Activated T-cell treated with anti-CD3 and anti-CD28 coated beads, Interleukin-2, amount 50 U/mL, for 4 hours (primary cell): ENCODE measurements around the gene GGT6. TPM values are rescaled to one million over a fixed set of nuclear protein-coding genes. Genes with fewer than 3 reads are reported as not detected.
"Not testable (repeated sequence)": the region's sequence is repeated elsewhere in the genome, so short reads cannot be mapped to it uniquely, and the experiment has no call there.

Experiments used
- ATAC-seq, 2 donors: fragments of 200-7000 bp; cut with Tn5 transposase; one replicate each; pipeline ENCODE4 v1.10.0; 2021
- DNase-seq: peaks from one replicate; pipeline ENCODE4 v3.0.0-alpha.2; 2020
- H3K27me3 Mint-ChIP-seq: one replicate; pipeline ENCODE4 v1.8.0; 2021; ENCODE audit warnings: low read depth, mixed read lengths
- H3K36me3 Mint-ChIP-seq: one replicate; pipeline ENCODE4 v1.8.0; 2022; ENCODE audit warnings: mixed read lengths; ENCODE audit not compliant: insufficient read depth
- H3K4me1 Mint-ChIP-seq: one replicate; pipeline ENCODE4 v1.8.0; 2021; ENCODE audit warnings: low read depth, mixed read lengths
- H3K4me3 Mint-ChIP-seq: one replicate; pipeline ENCODE4 v1.8.0; 2021; ENCODE audit warnings: mild to moderate bottlenecking, moderate library complexity, mixed read lengths
- H3K9me3 Mint-ChIP-seq: one replicate; pipeline ENCODE4 v1.8.0; 2021; ENCODE audit warnings: mixed read lengths
- total RNA-seq, 3 donors: library from RNA; stranded (reverse); gene quantifications; one replicate each; pipeline ENCODE4 v1.2.1, GENCODE V29; 2021

The GGT6 gene, protein sequence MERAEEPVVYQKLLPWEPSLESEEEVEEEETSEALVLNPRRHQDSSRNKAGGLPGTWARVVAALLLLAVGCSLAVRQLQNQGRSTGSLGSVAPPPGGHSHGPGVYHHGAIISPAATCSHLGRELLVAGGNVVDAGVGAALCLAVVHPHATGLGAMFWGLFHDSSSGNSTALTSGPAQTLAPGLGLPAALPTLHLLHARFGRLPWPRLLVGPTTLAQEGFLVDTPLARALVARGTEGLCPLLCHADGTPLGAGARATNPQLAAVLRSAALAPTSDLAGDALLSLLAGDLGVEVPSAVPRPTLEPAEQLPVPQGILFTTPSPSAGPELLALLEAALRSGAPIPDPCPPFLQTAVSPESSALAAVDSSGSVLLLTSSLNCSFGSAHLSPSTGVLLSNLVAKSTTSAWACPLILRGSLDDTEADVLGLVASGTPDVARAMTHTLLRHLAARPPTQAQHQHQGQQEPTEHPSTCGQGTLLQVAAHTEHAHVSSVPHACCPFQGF
- not detected for total RNA-seq

- Mint-ChIP-seq H3K36me3 (no peaks in the 10 kb centered on the region), H3K4me3 (no peak within 1 kb of the TSS), H3K27me3 (no peaks in the 10 kb centered on the region), H3K4me1 (peaks cover 33% of the 10 kb centered on the region), H3K9me3 (no peaks in the 10 kb centered on the region)
- no peak for ATAC-seq
- no peak for DNase-seq
These were observed at the start of gene GGT6 for GRCh38 chr17:4560421-4560820. Gene GGT6, minus strand, starts transcription at chr17:4560577. Its CDS starts 56 bp downstream, at chr17:4560521.

DNA sequence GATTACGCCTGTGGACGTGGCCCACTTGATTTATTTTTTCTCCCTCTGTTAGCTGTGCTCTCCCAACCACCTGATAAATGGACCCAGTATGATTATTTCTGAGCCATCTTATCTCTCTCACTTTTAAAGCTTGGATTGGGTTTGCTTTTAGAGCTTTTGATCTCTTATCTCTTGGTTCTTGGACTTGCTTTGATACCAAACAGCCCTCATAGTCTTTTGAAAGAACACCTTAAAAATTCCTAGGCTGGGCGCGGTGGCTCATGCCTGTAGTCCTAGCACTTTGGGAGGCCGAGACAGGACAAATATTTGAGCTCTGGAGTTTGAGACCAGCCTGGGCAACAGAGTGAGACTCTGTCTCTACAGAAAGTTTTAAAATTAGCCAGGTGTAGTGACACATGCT lies 49.8 kb upstream of the GGT6 start:
- Mint-ChIP-seq H3K9me3 (no peaks in the 10 kb centered on the region), H3K36me3 (no peaks in the 10 kb centered on the region), H3K4me1 (no peaks in the 10 kb centered on the region), H3K27me3 (peaks cover 17% of the 10 kb centered on the region), H3K4me3 (no peak overlapping the region)
- DNase-seq (no peak), ATAC-seq (no peak)

- no peak overlapping the region for H3K4me3 Mint-ChIP-seq
- DNase-seq (no peak), ATAC-seq (no peak)
- no peaks in the 10 kb centered on the region for H3K36me3 Mint-ChIP-seq
- H3K27me3 Mint-ChIP-seq: peaks cover 17% of the 10 kb centered on the region
- H3K4me1 Mint-ChIP-seq: no peaks in the 10 kb centered on the region
- no peaks in the 10 kb centered on the region for H3K9me3 Mint-ChIP-seq
These were observed 49.4 kb upstream of the GGT6 start for GRCh38 chr17:4609761-4610160.

GRCh38 chr17:4607773-4608187 lies 47.4 kb upstream of the GGT6 start:
- Mint-ChIP-seq H3K36me3 (no peaks in the 10 kb centered on the region), H3K9me3 (no peaks in the 10 kb centered on the region), H3K4me3 (no peak overlapping the region), H3K27me3 (peaks cover 17% of the 10 kb centered on the region), H3K4me1 (no peaks in the 10 kb centered on the region)
- ATAC-seq (no peak), DNase-seq (no peak)

- Mint-ChIP-seq H3K4me3 (no peak overlapping the region), H3K9me3 (no peaks in the 10 kb centered on the region), H3K4me1 (no peaks in the 10 kb centered on the region), H3K36me3 (no peaks in the 10 kb centered on the region), H3K27me3 (peaks cover 17% of the 10 kb centered on the region)
- no peak for DNase-seq
- ATAC-seq: no peak
These were observed 46.9 kb upstream of the GGT6 start for GRCh38 chr17:4607261-4607741.

- DNase-seq: no peak
- Mint-ChIP-seq H3K4me3 (no peak overlapping the region), H3K9me3 (no peaks in the 10 kb centered on the region), H3K4me1 (no peaks in the 10 kb centered on the region), H3K27me3 (peaks cover 17% of the 10 kb centered on the region), H3K36me3 (no peaks in the 10 kb centered on the region)
- peak in 1 of 2 donors; percentile 25 for ATAC-seq
These were observed 45.4 kb upstream of the GGT6 start for GRCh38 chr17:4605826-4606225.

DNA sequence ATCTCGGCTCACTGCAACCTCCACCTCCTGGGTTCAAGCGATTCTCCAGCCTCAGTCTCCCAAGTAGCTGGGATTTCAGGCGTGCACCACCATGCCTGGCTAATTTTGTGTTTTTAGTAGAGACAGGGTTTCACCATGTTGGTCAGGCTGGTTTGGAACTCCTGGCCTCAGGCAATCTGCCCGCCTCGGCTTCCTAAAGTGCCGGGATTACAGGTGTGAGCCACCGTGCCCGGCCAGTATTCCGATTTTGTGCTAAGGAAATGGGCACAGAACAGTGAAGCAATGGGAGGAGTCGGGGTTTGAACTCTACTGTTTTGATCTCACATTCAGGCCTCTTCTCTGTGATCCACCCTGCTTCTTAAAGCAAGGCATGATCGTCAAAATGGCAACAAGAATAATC lies 44.4 kb upstream of the GGT6 start:
- H3K36me3 Mint-ChIP-seq, H3K4me3 Mint-ChIP-seq, ATAC-seq, H3K4me1 Mint-ChIP-seq, DNase-seq, H3K9me3 Mint-ChIP-seq: not testable (repeated sequence)
- H3K27me3 Mint-ChIP-seq: peaks cover 18% of the 10 kb centered on the region

DNA sequence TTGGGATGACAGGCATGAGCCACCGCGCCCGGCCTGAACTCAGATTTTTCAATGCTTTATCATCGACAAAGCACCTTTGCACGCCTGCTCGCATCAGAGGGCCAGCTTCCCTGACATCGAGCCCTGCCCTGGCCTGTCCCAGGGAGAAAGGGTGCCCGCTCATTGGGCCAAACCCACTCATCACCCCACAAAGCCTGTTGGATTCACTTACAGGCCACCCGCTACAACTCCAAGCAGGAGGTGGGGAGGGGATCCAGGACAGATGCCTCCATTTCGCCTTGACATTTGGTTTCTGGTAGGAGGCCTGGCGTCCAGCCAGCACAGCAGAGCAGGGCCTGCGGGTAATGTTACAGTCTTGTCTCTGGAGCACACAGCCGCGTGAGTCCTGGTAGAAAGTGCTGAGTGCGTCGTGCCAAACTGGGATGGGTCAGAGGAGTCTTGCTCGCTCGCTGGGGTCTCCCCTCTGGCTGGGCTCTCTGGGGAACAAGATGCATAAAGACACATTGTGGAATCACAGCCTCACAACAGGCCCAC lies 43.8 kb upstream of the GGT6 start:
- Mint-ChIP-seq H3K27me3 (peaks cover 14% of the 10 kb centered on the region), H3K9me3 (no peaks in the 10 kb centered on the region), H3K36me3 (no peaks in the 10 kb centered on the region), H3K4me1 (no peaks in the 10 kb centered on the region), H3K4me3 (no peak overlapping the region)
- no peak for DNase-seq
- no peak for ATAC-seq

- Mint-ChIP-seq H3K36me3 (no peaks in the 10 kb centered on the region), H3K9me3 (no peaks in the 10 kb centered on the region), H3K27me3 (peaks cover 4% of the 10 kb centered on the region), H3K4me3 (no peak overlapping the region), H3K4me1 (no peaks in the 10 kb centered on the region)
- no peak for DNase-seq
- no peak for ATAC-seq
These were observed 41.7 kb upstream of the GGT6 start for GRCh38 chr17:4602041-4602440.

DNA sequence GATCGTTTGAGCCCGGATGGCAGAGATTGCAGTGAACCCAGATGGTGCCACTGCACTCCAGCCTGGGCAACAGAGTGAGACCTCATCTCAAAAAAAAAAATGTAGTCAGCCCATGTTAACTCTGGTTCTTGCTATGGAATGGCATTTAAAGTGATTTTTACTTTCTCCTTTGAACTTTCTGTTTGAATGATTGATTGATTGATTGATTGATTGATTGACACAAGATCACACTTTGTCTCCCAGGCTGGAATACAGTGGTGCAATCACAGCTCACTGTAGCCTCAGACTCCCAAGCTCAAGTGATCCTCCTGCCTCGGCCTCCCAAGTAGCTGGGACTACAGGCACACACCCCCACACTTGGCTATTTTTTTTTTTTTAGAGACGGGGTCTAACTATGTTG lies 40.9 kb upstream of the GGT6 start:
- ATAC-seq: no peak

DNA sequence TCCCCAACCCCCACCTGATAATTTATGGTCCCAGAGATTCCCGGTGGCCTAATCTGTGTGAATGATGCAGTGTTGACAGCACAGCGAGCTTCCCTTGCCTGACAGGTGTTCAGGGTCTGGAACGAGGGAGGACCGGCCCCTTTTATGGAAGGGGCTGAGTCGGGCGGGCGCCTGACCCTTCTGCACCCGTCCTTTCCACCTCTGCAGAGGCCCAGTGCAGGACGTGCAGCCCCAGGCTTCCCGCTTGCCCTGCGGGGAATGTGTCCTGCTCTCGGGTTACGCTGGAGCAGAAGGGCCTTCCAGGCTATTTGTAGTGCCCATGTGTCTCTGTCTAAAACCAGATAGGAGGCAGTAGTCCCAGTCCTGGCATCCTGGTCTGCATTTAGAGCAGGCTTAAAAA lies 40.2 kb upstream of the GGT6 start:
- no peaks in the 10 kb centered on the region for H3K4me1 Mint-ChIP-seq
- H3K4me3 Mint-ChIP-seq: no peak overlapping the region
- H3K36me3 Mint-ChIP-seq: no peaks in the 10 kb centered on the region
- ATAC-seq: no peak
- no peak for DNase-seq
- H3K27me3 Mint-ChIP-seq: peaks cover 4% of the 10 kb centered on the region
- H3K9me3 Mint-ChIP-seq: no peaks in the 10 kb centered on the region

More for the DNA sequence above, 40.9 kb upstream of the GGT6 start:
- Mint-ChIP-seq H3K4me3 (no peak overlapping the region), H3K4me1 (no peaks in the 10 kb centered on the region), H3K9me3 (no peaks in the 10 kb centered on the region), H3K36me3 (no peaks in the 10 kb centered on the region), H3K27me3 (peaks cover 4% of the 10 kb centered on the region)
- DNase-seq: no peak

GRCh38 chr17:4599505-4600281 lies 39.3 kb upstream of the GGT6 start:
- H3K27me3 Mint-ChIP-seq: peaks cover 7% of the 10 kb centered on the region
- ATAC-seq: no peak
- peaks cover 3% of the 10 kb centered on the region for H3K4me1 Mint-ChIP-seq
- no peak overlapping the region for H3K4me3 Mint-ChIP-seq
- no peaks in the 10 kb centered on the region for H3K36me3 Mint-ChIP-seq
- H3K9me3 Mint-ChIP-seq: no peaks in the 10 kb centered on the region
- no peak for DNase-seq

DNA sequence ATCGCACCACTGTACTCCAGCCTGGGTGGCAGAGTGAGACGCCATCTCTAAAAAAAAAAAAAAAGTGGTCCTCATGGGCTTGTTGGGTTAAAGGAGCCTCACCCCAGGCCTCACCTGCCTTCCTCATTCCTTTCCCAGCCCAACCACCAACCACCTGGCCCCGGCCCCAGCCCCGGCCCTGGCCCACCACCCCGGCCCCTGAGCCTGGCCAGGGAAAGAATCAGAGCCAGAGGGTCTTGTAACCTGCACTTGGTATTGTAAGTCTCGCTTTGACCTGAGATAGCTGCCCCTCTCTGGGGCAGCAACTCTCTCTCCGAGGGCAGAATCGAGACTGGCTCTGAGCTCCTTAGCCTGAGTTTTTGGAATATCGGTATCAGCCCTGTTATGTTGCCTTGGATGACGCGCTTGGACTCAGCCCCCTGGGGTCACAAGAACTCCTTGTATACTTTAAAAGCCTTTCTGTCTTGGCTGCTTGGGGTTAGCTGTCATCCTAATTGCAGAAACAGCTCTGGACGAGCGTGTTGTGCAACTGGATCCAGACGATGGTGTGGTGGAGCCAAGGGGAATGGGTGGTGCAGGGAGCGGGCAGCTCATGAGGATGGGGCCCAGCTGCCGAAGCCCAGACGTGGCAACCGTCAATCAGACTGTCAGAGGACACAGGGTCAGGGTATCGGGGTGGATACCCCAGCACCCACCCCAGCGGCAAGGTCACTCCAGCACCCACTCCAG lies 38.6 kb upstream of the GGT6 start:
- Mint-ChIP-seq H3K27me3 (peaks cover 7% of the 10 kb centered on the region), H3K4me3 (no peak overlapping the region), H3K4me1 (peaks cover 3% of the 10 kb centered on the region), H3K36me3 (no peaks in the 10 kb centered on the region), H3K9me3 (no peaks in the 10 kb centered on the region)
- no peak for DNase-seq
- no peak for ATAC-seq

GRCh38 chr17:4597975-4598374 lies 37.6 kb upstream of the GGT6 start:
- DNase-seq (no peak), ATAC-seq (no peak)
- Mint-ChIP-seq H3K9me3 (no peaks in the 10 kb centered on the region), H3K4me1 (peaks cover 3% of the 10 kb centered on the region), H3K36me3 (no peaks in the 10 kb centered on the region), H3K4me3 (no peak overlapping the region), H3K27me3 (peaks cover 7% of the 10 kb centered on the region)
